HG02870 (cell line): Measurements from ENCODE around the gene IGSF3.
"Not testable (repeated sequence)": the region's sequence is repeated elsewhere in the genome, so short reads cannot be mapped to it uniquely, and the experiment has no call there.

ENCODE experiments used
- ATAC-seq: cut with Tn5 transposase; IDR thresholded peaks from one replicate; pipeline ENCODE4 v1.9.1; 2021; ENCODE audit warnings: mild to moderate bottlenecking, moderate library complexity; ENCODE audit not compliant: unreplicated experiment

The IGSF3 gene

GRCh38 chr1:116631996-116632925 lies 35.3 kb downstream of the IGSF3 start:
- not testable (repeated sequence) for ATAC-seq

GRCh38 chr1:116631554-116631953 lies 36.0 kb downstream of the IGSF3 start:
- ATAC-seq, result not testable (repeated sequence)

GRCh38 chr1:116630057-116630456 lies 37.5 kb downstream of the IGSF3 start:
- not testable (repeated sequence) for ATAC-seq

GRCh38 chr1:116629441-116629840 lies 38.1 kb downstream of the IGSF3 start:
- ATAC-seq, result not testable (repeated sequence)

- ATAC-seq, result no peak
Measured at GRCh38 chr1:116628448-116628847, 39.1 kb downstream of the IGSF3 start.

GRCh38 chr1:116627357-116627756 lies 40.2 kb downstream of the IGSF3 start:
- not testable (repeated sequence) for ATAC-seq

- ATAC-seq, result not testable (repeated sequence)
Measured at GRCh38 chr1:116626915-116627314, 40.6 kb downstream of the IGSF3 start.

GRCh38 chr1:116625155-116625554 lies 42.4 kb downstream of the IGSF3 start:
- not testable (repeated sequence) for ATAC-seq

- no peak for ATAC-seq
Measured at GRCh38 chr1:116624040-116624439, 43.5 kb downstream of the IGSF3 start.

GRCh38 chr1:116622496-116622895 lies 45.0 kb downstream of the IGSF3 start:
- not testable (repeated sequence) for ATAC-seq

- not testable (repeated sequence) for ATAC-seq
Measured at GRCh38 chr1:116621756-116622155, 45.8 kb downstream of the IGSF3 start.

GRCh38 chr1:116620392-116620791 lies 47.1 kb downstream of the IGSF3 start:
- not testable (repeated sequence) for ATAC-seq

- not testable (repeated sequence) for ATAC-seq
Measured at GRCh38 chr1:116619106-116619505, 48.4 kb downstream of the IGSF3 start.

- not testable (repeated sequence) for ATAC-seq
Measured at GRCh38 chr1:116617808-116618207, 49.7 kb downstream of the IGSF3 start.

GRCh38 chr1:116613825-116614224 lies 53.7 kb downstream of the IGSF3 start:
- ATAC-seq, result not testable (repeated sequence)

GRCh38 chr1:116609801-116610371 lies 57.6 kb downstream of the IGSF3 start:
- not testable (repeated sequence) for ATAC-seq

- ATAC-seq, result not testable (repeated sequence)
Measured at GRCh38 chr1:116608841-116609240, 58.7 kb downstream of the IGSF3 start.

- ATAC-seq, result not testable (repeated sequence)
Measured at GRCh38 chr1:116608151-116608550, 59.4 kb downstream of the IGSF3 start.

GRCh38 chr1:116607463-116607862 lies 60.1 kb downstream of the IGSF3 start:
- ATAC-seq, result not testable (repeated sequence)

GRCh38 chr1:116606067-116606466 lies 61.5 kb downstream of the IGSF3 start:
- not testable (repeated sequence) for ATAC-seq

- no peak for ATAC-seq
Measured at GRCh38 chr1:116605315-116605714, 62.2 kb downstream of the IGSF3 start.

GRCh38 chr1:116604408-116604807 lies 63.1 kb downstream of the IGSF3 start:
- ATAC-seq, result not testable (repeated sequence)
